Fibroblast of lung (primary cell): Measurements from ENCODE around the gene NAA60.

ENCODE experiments used
- CTCF ChIP-seq, 2 donors: IDR thresholded peaks in 1 of 2; conservative IDR thresholded peaks in 1 of 2; 1 replicate in 1 of 2; 2 replicates in 1 of 2; pipeline ENCODE4 v1.5.1; 2011 to 2012; ENCODE audit warnings: low read length in 2 of 2, control low read depth in 1 of 2, inconsistent platforms in 1 of 2, low read depth in 1 of 2, mild to moderate bottlenecking in 1 of 2
- EZH2 ChIP-seq: IDR thresholded peaks from 2 replicates; pipeline ENCODE4 v1.5.1; 2012; ENCODE audit warnings: low read length, control low read depth, mild to moderate bottlenecking; ENCODE audit errors: missing control alignments

- TF ChIP-seq EZH2 (no peak), CTCF (conservative IDR thresholded peaks at IDR 0.05 in 1 of 2, IDR thresholded peaks at IDR 0.05 in 1 of 2; ENCODE audit: low read depth in 1 of 2, low read length in 2 of 2) (no peak)
Measured at GRCh38 chr16:3470723-3471122, 27.2 kb downstream of the NAA60 start.
